K562 (cell line): Measurements from ENCODE around the gene WDR76. TPM values are rescaled to one million over a fixed set of nuclear protein-coding genes. Genes with fewer than 3 reads are reported as not detected.
A peak's percentile ranks its signal among the peaks of the same experiment; 100 is the strongest.

Source experiments
- ATAC-seq: fragments of 200-7000 bp; cut with Tn5 transposase; 3 replicates; pipeline ENCODE4 v1.9.1; 2020; ENCODE audit warnings: moderate library complexity
- BruUV-seq: library from RNA; stranded (reverse); fragments of 400-500 nt; replicated peaks from 2 replicates; lab custom pipeline; 2021; lab: Mats Ljungman, UMichigan
- CTCF ChIA-PET: fragments of 300-600 bp; formaldehyde crosslinking; extraction: SDS; loops from one replicate; lab custom pipeline; 2021; ENCODE audit warnings: low intra/inter-chr PET ratio; lab: Yijun Ruan, JAX
- POLR2A ChIA-PET: fragments of 300-600, 350-650 bp; sonication (Branson Sonifier 250); formaldehyde crosslinking; extraction: SDS; loops from one replicate; lab custom pipeline; 2021; ENCODE audit warnings: antibody characterized with exemption, inconsistent platforms; lab: Yijun Ruan, JAX
- DNase-seq, 4 experiments: peaks; one replicate each; pipeline versions ENCODE4 v3.0.0 to v3.0.0-alpha.2; 2011 to 2018; ENCODE audit warnings: low spot score in 3 of 4, mixed read lengths in 3 of 4; ENCODE audit errors: extremely low read depth in 1 of 4
- FAIRE-seq: peaks from 2 replicates; lab custom pipeline; 2011; peaks lifted over from hg19 to GRCh38; lab: Jason Lieb, UNC
- H2AFZ ChIP-seq: 2 replicates; pipeline ENCODE4 v1.6.0; 2011; ENCODE audit warnings: low read depth, low read length, control low read depth, inconsistent platforms
- H3K27ac ChIP-seq: fragments of 200-600 bp; 3 replicates; pipeline ENCODE4 v1.8.0; 2011; ENCODE audit warnings: low read depth, mild to moderate bottlenecking, control low read depth, inconsistent platforms, low read length, moderate library complexity, mixed read lengths; ENCODE audit errors: extremely low read depth
- H3K27me3 ChIP-seq, 2 experiments: fragments of 300-600 bp in 1 of 2; 2 replicates in 1 of 2; 3 replicates in 1 of 2; pipeline versions ENCODE4 v1.6.0 to v1.8.0; 2011; ENCODE audit warnings: inconsistent platforms in 2 of 2, low read length in 2 of 2, mild to moderate bottlenecking in 1 of 2, mixed read lengths in 1 of 2, moderate library complexity in 1 of 2; ENCODE audit not compliant: control insufficient read depth in 2 of 2, insufficient read depth in 2 of 2
- H3K36me3 ChIP-seq: fragments of 300-600 bp; 3 replicates; pipeline ENCODE4 v1.8.0; 2011; ENCODE audit warnings: mild to moderate bottlenecking, low read length, inconsistent platforms; ENCODE audit not compliant: control insufficient read depth, insufficient read depth
- H3K4me1 ChIP-seq, 2 experiments: fragments of 200-600 bp in 1 of 2; replicated peaks in 1 of 2; 2 replicates in 1 of 2; 3 replicates in 1 of 2; pipeline versions ENCODE4 v1.5.1 to v1.8.0; 2011; ENCODE audit warnings: inconsistent platforms in 2 of 2, low read length in 2 of 2, mild to moderate bottlenecking in 1 of 2, mixed read lengths in 1 of 2, moderate library complexity in 1 of 2; ENCODE audit not compliant: control insufficient read depth in 2 of 2, insufficient read depth in 2 of 2
- H3K4me2 ChIP-seq: 2 replicates; pipeline ENCODE4 v1.6.1; 2011; ENCODE audit warnings: low read length, control low read depth, inconsistent platforms, mixed read lengths; ENCODE audit not compliant: insufficient read depth
- H3K4me3 ChIP-seq: fragments of 200-600 bp; sonication (generic), shearing (Covaris generic); 2 replicates; pipeline ENCODE4 v1.5.1; 2016; ENCODE audit warnings: control low read depth, inconsistent platforms
- H3K79me2 ChIP-seq: fragments of 200-600 bp; 3 replicates; pipeline ENCODE4 v1.8.0; 2011; ENCODE audit warnings: low read length, inconsistent platforms; ENCODE audit not compliant: control insufficient read depth, insufficient read depth
- H3K9ac ChIP-seq, 2 experiments: 2 replicates each; pipeline versions ENCODE4 v1.6.0 to v1.6.1; 2011; ENCODE audit warnings: low read depth in 2 of 2, low read length in 2 of 2, control low read depth in 1 of 2, inconsistent platforms in 1 of 2, mild to moderate bottlenecking in 1 of 2, mixed read lengths in 1 of 2; ENCODE audit not compliant: insufficient read depth in 1 of 2
- H3K9me1 ChIP-seq: one replicate; pipeline ENCODE4 v1.6.0; 2011; ENCODE audit warnings: inconsistent platforms, mild to moderate bottlenecking, low read length, moderate library complexity; ENCODE audit not compliant: control insufficient read depth, insufficient read depth
- H3K9me3 ChIP-seq: replicated peaks from 2 replicates; pipeline ENCODE4 v1.5.1; 2011; ENCODE audit warnings: low read depth, low read length, inconsistent platforms; ENCODE audit not compliant: control insufficient read depth, insufficient read depth
- H4K20me1 ChIP-seq: replicated peaks from 2 replicates; pipeline ENCODE4 v1.6.1; 2011; ENCODE audit warnings: low read length, inconsistent platforms, mixed read lengths; ENCODE audit not compliant: control insufficient read depth, insufficient read depth
- CBX3 ChIP-seq, 2 experiments: IDR thresholded peaks; 1 replicate in 1 of 2; 2 replicates in 1 of 2; pipeline ENCODE4 v1.6.1; 2012; ENCODE audit warnings: inconsistent platforms in 2 of 2, low read length in 2 of 2, borderline replicate concordance in 1 of 2, control low read depth in 1 of 2
- CLOCK ChIP-seq: fragments of 250-450 bp; sonication (Bioruptor Pico); IDR thresholded peaks from 2 replicates; pipeline ENCODE4 v1.4.0; 2020; ENCODE audit warnings: mild to moderate bottlenecking, moderate library complexity, borderline replicate concordance
- MAZ ChIP-seq, 2 experiments: fragments of 450-650 bp in 1 of 2; sonication (generic) in 1 of 2; formaldehyde crosslinking; IDR thresholded peaks in 1 of 2; conservative IDR thresholded peaks in 1 of 2; 2 replicates each; pipeline versions ENCODE4 v1.4.0 to v1.5.0; 2020; ENCODE audit warnings: mild to moderate bottlenecking in 1 of 2, missing genetic modification reagents in 1 of 2
- MYNN ChIP-seq, 2 experiments: sonication (generic); formaldehyde crosslinking in 1 of 2; IDR thresholded peaks; 2 replicates each; pipeline versions ENCODE4 v1.5.0 to v1.6.1; 2016 to 2020; ENCODE audit warnings: antibody characterized with exemption in 1 of 2, missing genetic modification reagents in 1 of 2
- PHTF2 ChIP-seq: fragments of 250-450 bp; sonication (Bioruptor Pico); IDR thresholded peaks from 2 replicates; pipeline ENCODE4 v1.5.0; 2021; ENCODE audit warnings: mild to moderate bottlenecking
- WGBS: fragments of 100-300 bp; shearing (Covaris generic); methylation state at CpG from one replicate; pipeline ENCODE4 v1.1.6; 2016; ENCODE audit warnings: low coverage, mixed read lengths; ENCODE audit not compliant: insufficient coverage; ENCODE audit errors: missing lambda C conversion rate; 5-methylcytosine and 5-hydroxymethylcytosine counted together
- in situ Hi-C: fragments of 300-500 bp; cut with MboI; formaldehyde crosslinking; loops from 4 replicates; pipeline ENCODE4 v1.15.0; 2018; ENCODE audit warnings: inconsistent platforms, mixed read lengths
- intact Hi-C: fragments of 100-400 bp; cut with micrococcal nuclease; formaldehyde crosslinking; loops from 2 replicates; pipeline ENCODE4 v1.14.2; 2022
- polyA plus RNA-seq, 8 experiments: library from polyadenylated mRNA; depleted of rRNA in 4 of 8; stranded (reverse) in 5 of 8; unstranded in 3 of 8; fragments of >200 nt; fragmentation: Nextera tagmentation in 2 of 8; fragmentation: Illumina TruSeq in 1 of 8; extraction: Ambion mirVana in 2 of 8; extraction: Trizol in 1 of 8; gene quantifications; 2 replicates each; pipeline versions ENCODE4 v1.2.1 to v1.2.3, GENCODE V29; 2011 to 2014; ENCODE audit warnings: inconsistent platforms in 1 of 8, missing spikeins in 1 of 8
- total RNA-seq, 7 experiments: library from RNA; depleted of rRNA in 6 of 7; stranded (reverse); fragments of >200 nt in 6 of 7; fragmentation: Illumina TruSeq in 2 of 7; extraction: Trizol in 2 of 7; gene quantifications; 2 replicates each; pipeline versions ENCODE4 v1.2.1 to v1.2.3, GENCODE V29; 2011 to 2021; ENCODE audit warnings: low replicate concordance in 1 of 7

Gene WDR76
- total and polyA plus RNA-seq, 9 of the 15 experiments (the other 6 are each of a cell fraction or from before 2014, with no cell fraction given) = 9.8 to 69.5 (median 44.4) TPM

DNA sequence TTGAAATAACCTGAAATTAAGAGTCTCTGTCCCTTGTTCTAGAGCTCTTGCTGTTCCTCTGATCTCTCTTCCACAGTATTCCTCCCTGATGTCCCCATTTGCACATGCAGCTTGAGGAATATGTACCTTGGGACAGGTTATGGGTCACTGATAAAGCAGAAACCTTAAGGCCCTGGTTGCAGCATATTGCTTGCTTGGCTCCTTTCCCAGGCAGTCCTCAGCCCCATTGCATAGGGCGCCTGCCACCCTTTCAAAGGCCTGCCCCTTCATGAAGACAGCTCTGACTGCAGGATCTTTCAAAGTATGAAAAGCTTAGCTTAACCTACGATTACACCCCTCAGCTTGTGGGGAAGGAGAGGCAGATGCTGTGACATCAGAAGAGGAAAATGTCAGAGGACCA, 51.6 kb downstream of the WDR76 start (continued):
- TF ChIP-seq CLOCK (CRISPR knock-in tag) (no peak), MAZ (CRISPR knock-in tag; conservative IDR thresholded peaks at IDR 0.05 in 1 of 2, IDR thresholded peaks at IDR 0.05 in 1 of 2) (no peak)

DNA sequence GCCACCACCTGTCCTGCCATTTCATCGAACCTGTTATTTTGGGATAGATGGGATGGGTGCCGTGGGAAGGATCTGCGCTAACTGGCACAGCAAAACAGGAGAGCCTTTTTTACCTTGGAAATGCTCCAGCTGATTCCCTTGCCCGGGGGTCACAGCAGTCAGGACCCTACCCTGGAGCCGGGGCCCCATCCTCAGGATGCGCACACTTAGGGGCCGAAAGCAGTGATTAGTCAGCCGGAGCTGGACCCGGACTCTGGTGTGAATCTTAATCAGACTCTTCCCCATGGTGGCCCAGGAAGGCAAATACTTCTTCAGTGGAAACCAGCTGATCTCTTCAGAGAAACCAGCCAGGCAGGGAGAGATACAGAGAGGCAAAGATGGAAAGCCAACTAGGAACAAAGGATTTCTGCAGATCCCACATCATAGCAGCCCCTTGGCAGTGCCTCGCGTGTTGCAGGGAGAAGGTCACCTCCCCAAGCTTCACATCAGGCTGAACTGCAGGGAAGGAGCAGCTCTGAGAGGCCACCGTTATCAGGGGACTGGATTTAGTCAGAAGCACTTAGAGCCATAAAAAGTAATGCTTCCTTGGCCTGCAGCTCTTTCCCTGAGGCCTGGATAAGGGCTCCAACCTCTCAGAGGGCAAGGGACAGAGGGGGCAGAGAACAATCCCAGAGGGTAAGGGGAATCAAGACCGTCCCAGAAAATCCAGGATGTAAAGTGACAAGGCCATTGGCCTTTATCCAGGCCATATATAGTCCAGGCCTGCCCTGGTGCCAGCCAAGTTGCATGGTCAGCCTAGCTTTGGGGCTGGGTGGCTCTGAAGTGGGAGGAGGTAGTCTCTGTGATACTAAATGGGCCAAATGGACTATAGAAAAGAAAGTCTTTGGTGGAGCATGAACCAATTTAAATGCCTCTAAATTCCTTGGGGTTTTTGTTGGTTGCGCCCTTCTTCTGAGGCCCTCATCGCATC, 52.9 kb downstream of the WDR76 start:
- Histone ChIP-seq H3K27ac (no peak overlapping the region), H3K4me1 (no peaks in the 10 kb centered on the region), H3K9me3 (no peaks in the 10 kb centered on the region), H3K36me3 (peaks cover 49% of the 10 kb centered on the region), H3K27me3 (no peaks in the 10 kb centered on the region), H3K4me2 (no peak overlapping the region), H3K79me2 (no peaks in the 10 kb centered on the region), H3K9me1 (no peaks in the 10 kb centered on the region), H2AFZ (no peak overlapping the region), H4K20me1 (no peaks in the 10 kb centered on the region; the same call in 1 of the 2 replicates), H3K4me3 (no peak overlapping the region), H3K9ac (no peak overlapping the region)
- TF ChIP-seq PHTF2 (CRISPR knock-in tag) = no peak
- TF ChIP-seq CBX3 (IDR thresholded peaks at IDR 0.05; ENCODE audit: borderline replicate concordance in 1 of 2, low read length in 2 of 2) = no peak
- TF ChIP-seq MYNN (IDR thresholded peaks at IDR 0.05) = 0 out of 2 replicates have a peak, but pooled peaks have one; percentile 13
- no peak for TF ChIP-seq MYNN (CRISPR knock-in tag; IDR thresholded peaks at IDR 0.05)
- ATAC-seq (no peak), DNase-seq (no peak), FAIRE-seq (no peak)
- WGBS = 93% methylated on average over 15 of the region's 15 CpGs
- BruUV-seq = no TSS peak
- intact Hi-C loops (no loop called here), in situ Hi-C loops (no loop called here)
- CTCF ChIA-PET = no interaction called here
- POLR2A ChIA-PET = interaction anchor here (0.6 to 1.1 kb wide), 3 partner anchors 11 to 409 kb away, joined by 3 to 6 read pairs (median 3); partner anchors contain the start of gene GOLM2
